GM18499 (cell line): Measurements from ENCODE around the gene TAX1BP3.
A peak's percentile ranks its signal among the peaks of the same experiment; 100 is the strongest.

Source experiments
- ATAC-seq: cut with Tn5 transposase; IDR thresholded peaks from one replicate; pipeline ENCODE4 v1.9.1; 2021; ENCODE audit warnings: moderate number of reproducible peaks; ENCODE audit not compliant: insufficient read depth, unreplicated experiment

TAX1BP3 gene

GRCh38 chr17:3660311-3660891, 8.0 kb downstream of the TAX1BP3 start:
- no peak for ATAC-seq

GRCh38 chr17:3659541-3660111, 8.8 kb downstream of the TAX1BP3 start:
- ATAC-seq, result no peak

- no peak for ATAC-seq
These were observed 9.5 kb downstream of the TAX1BP3 start for GRCh38 chr17:3658784-3659449.

GRCh38 chr17:3657874-3658783, 10.2 kb downstream of the TAX1BP3 start:
- no peak for ATAC-seq

- no peak for ATAC-seq
These were observed 10.8 kb downstream of the TAX1BP3 start for GRCh38 chr17:3657588-3657869.

GRCh38 chr17:3656755-3657587, 11.4 kb downstream of the TAX1BP3 start:
- no peak for ATAC-seq

- no peak for ATAC-seq
These were observed 12.0 kb downstream of the TAX1BP3 start for GRCh38 chr17:3656353-3656752.

- no peak for ATAC-seq
These were observed 12.6 kb downstream of the TAX1BP3 start for GRCh38 chr17:3655766-3656165.

- ATAC-seq, result no peak
These were observed 20.4 kb downstream of the TAX1BP3 start for GRCh38 chr17:3647769-3648555.

- no peak for ATAC-seq
These were observed 21.1 kb downstream of the TAX1BP3 start for GRCh38 chr17:3647251-3647650.

- no peak for ATAC-seq
These were observed 23.1 kb downstream of the TAX1BP3 start for GRCh38 chr17:3645310-3645709.

- ATAC-seq, result no peak
These were observed 24.5 kb downstream of the TAX1BP3 start for GRCh38 chr17:3643889-3644349.

- ATAC-seq, result no peak
These were observed 26.5 kb downstream of the TAX1BP3 start for GRCh38 chr17:3641717-3642486.

GRCh38 chr17:3641014-3641413, 27.4 kb downstream of the TAX1BP3 start:
- ATAC-seq, result no peak

GRCh38 chr17:3639981-3640596, 28.3 kb downstream of the TAX1BP3 start:
- no peak for ATAC-seq

- peak; percentile 5 for ATAC-seq
These were observed 31.4 kb downstream of the TAX1BP3 start for GRCh38 chr17:3636908-3637373.

GRCh38 chr17:3636154-3636907, 32.0 kb downstream of the TAX1BP3 start, which contains the start of the genes CTNS and SHPK:
CTNS (plus strand) TSS chr17:3636760; CDS start chr17:3640207, 3,447 bp downstream.
SHPK (minus strand) TSS chr17:3636250; CDS start chr17:3636219, 31 bp downstream.
- ATAC-seq, result peak; percentile 79
